GM12878 (cell line): ENCODE data around the gene IFT88. TPM values are rescaled to one million over a fixed set of nuclear protein-coding genes. Genes with fewer than 3 reads are reported as not detected.

Source experiments
- ATAC-seq: fragments of 200-7000 bp; cut with Tn5 transposase; 3 replicates; pipeline ENCODE4 v1.9.1; 2020; ENCODE audit warnings: mild to moderate bottlenecking, moderate library complexity
- BruUV-seq: library from RNA; stranded (reverse); fragments of 400-500 nt; replicated peaks from 2 replicates; lab custom pipeline; 2021; lab: Mats Ljungman, UMichigan
- CTCF ChIA-PET: fragments of 300-600 bp; sonication (Branson Sonifier 250); formaldehyde crosslinking; extraction: SDS; loops from one replicate; lab custom pipeline; 2021; ENCODE audit warnings: inconsistent platforms; lab: Yijun Ruan, JAX
- POLR2A ChIA-PET: fragments of 350-600 bp; formaldehyde crosslinking; extraction: SDS; loops from one replicate; lab custom pipeline; 2021; ENCODE audit warnings: inconsistent platforms; lab: Charles Lee
- RAD21 ChIA-PET: fragments of 300-600 bp; sonication (Branson Sonifier 250); formaldehyde crosslinking; loops from one replicate; lab custom pipeline; 2023; ENCODE audit warnings: antibody characterized with exemption; ENCODE audit not compliant: unreplicated experiment; lab: Charles Lee
- SMC1A ChIA-PET: fragments of 300-600 bp; sonication (Branson Sonifier 250); formaldehyde crosslinking; loops from one replicate; lab custom pipeline; 2023; ENCODE audit not compliant: unreplicated experiment, uncharacterized antibody; lab: Charles Lee
- DNase-seq: peaks from one replicate; pipeline ENCODE4 v3.0.0-alpha.2; 2011; ENCODE audit warnings: low read depth, low spot score
- FAIRE-seq: peaks from 3 replicates; lab custom pipeline; 2011; peaks lifted over from hg19 to GRCh38; lab: Jason Lieb, UNC
- H2AFZ ChIP-seq: 2 replicates; pipeline ENCODE4 v1.6.0; 2011; ENCODE audit warnings: low read depth, low read length, control low read depth; ENCODE audit not compliant: control insufficient read depth
- H3K27ac ChIP-seq: 2 replicates; pipeline ENCODE4 v1.5.1; 2011; ENCODE audit warnings: control low read depth; ENCODE audit not compliant: control insufficient read depth, insufficient read depth
- H3K27me3 ChIP-seq, 2 experiments: replicated peaks in 1 of 2; 2 replicates each; pipeline versions ENCODE4 v1.6.0 to v1.6.1; 2011; ENCODE audit warnings: low read length in 1 of 2; ENCODE audit not compliant: control insufficient read depth in 2 of 2, insufficient read depth in 2 of 2
- H3K36me3 ChIP-seq, 2 experiments: 2 replicates each; pipeline ENCODE4 v1.5.1; 2011; ENCODE audit warnings: low read length in 1 of 2; ENCODE audit not compliant: control insufficient read depth in 2 of 2, insufficient read depth in 2 of 2
- H3K4me1 ChIP-seq: 2 replicates; pipeline ENCODE4 v1.6.1; 2011; ENCODE audit warnings: mild to moderate bottlenecking, low read length, moderate library complexity, mixed read lengths; ENCODE audit not compliant: control insufficient read depth, insufficient read depth
- H3K4me2 ChIP-seq: 2 replicates; pipeline ENCODE4 v1.6.0; 2011; ENCODE audit warnings: control low read depth; ENCODE audit not compliant: control insufficient read depth, insufficient read depth
- H3K4me3 ChIP-seq: fragments of 200-600 bp; sonication (generic); 2 replicates; pipeline ENCODE4 v1.5.1; 2016
- H3K79me2 ChIP-seq: 2 replicates; pipeline ENCODE4 v1.6.0; 2011; ENCODE audit warnings: low read length; ENCODE audit not compliant: control insufficient read depth, insufficient read depth
- H3K9ac ChIP-seq: 2 replicates; pipeline ENCODE4 v1.8.0; 2011; ENCODE audit warnings: low read length, control low read depth, mixed read lengths; ENCODE audit not compliant: control insufficient read depth, insufficient read depth
- H3K9me3 ChIP-seq: replicated peaks from 3 replicates; pipeline ENCODE4 v1.5.1; 2011; ENCODE audit warnings: mild to moderate bottlenecking, low read length; ENCODE audit not compliant: control insufficient read depth, insufficient read depth
- H4K20me1 ChIP-seq: 2 replicates; pipeline ENCODE4 v1.6.0; 2011; ENCODE audit not compliant: control insufficient read depth, insufficient read depth
- BCLAF1 ChIP-seq: fragments of 450-650 bp; IDR thresholded peaks from 2 replicates; pipeline ENCODE4 v1.6.1; 2017; ENCODE audit warnings: antibody characterized with exemption, mild to moderate bottlenecking, moderate library complexity
- KAT2A ChIP-seq: conservative IDR thresholded peaks from 2 replicates; pipeline ENCODE4 v1.6.1; 2011; ENCODE audit warnings: low read depth, low read length; ENCODE audit not compliant: control insufficient read depth
- MTA2 ChIP-seq: fragments of 450-650 bp; IDR thresholded peaks from 2 replicates; pipeline ENCODE4 v1.6.1; 2016; ENCODE audit warnings: low read depth, mild to moderate bottlenecking, moderate library complexity
- MYB ChIP-seq: fragments of 150-350 bp; IDR thresholded peaks from 2 replicates; pipeline ENCODE4 v1.6.1; 2014; ENCODE audit warnings: mild to moderate bottlenecking, low read depth, low read length, borderline replicate concordance
- WGBS: methylation state at CpG from one replicate; pipeline ENCODE4 v1.1.6; 2016; ENCODE audit warnings: low lambda C conversion rate; ENCODE audit not compliant: insufficient replicate concordance, insufficient coverage; ENCODE audit errors: missing lambda C conversion rate; 5-methylcytosine and 5-hydroxymethylcytosine counted together
- in situ Hi-C: fragments of 300-500 bp; cut with MboI; formaldehyde crosslinking; loops from 9 replicates; pipeline ENCODE4 v1.14.3; 2018; ENCODE audit warnings: mixed read lengths
- intact Hi-C: fragments of 100-400 bp; cut with micrococcal nuclease; formaldehyde crosslinking; loops from one replicate; pipeline ENCODE4 v1.14.2; 2022; ENCODE audit not compliant: unreplicated experiment
- polyA plus RNA-seq, 11 experiments: library from polyadenylated mRNA; depleted of rRNA in 4 of 11; unstranded in 6 of 11; stranded (reverse) in 5 of 11; fragments of >200 nt; fragmentation: Nextera tagmentation in 4 of 11; fragmentation: Illumina TruSeq in 1 of 11; extraction: Ambion mirVana in 4 of 11; extraction: Trizol in 1 of 11; gene quantifications; 1 replicate in 1 of 11; 2 replicates in 10 of 11; pipeline versions ENCODE4 v1.2.1 to v1.2.3, GENCODE V29; 2011 to 2016; ENCODE audit warnings: inconsistent platforms in 2 of 11, missing spikeins in 2 of 11, low read depth in 1 of 11
- total RNA-seq, 4 experiments: library from RNA; depleted of rRNA in 3 of 4; stranded (reverse); fragments of >200 nt in 3 of 4; fragmentation: Illumina TruSeq in 1 of 4; extraction: Trizol in 1 of 4; gene quantifications; 2 replicates each; pipeline versions ENCODE4 v1.2.1 to v1.2.3, GENCODE V29; 2013 to 2021

Gene IFT88
- total and polyA plus RNA-seq, 10 of the 15 experiments (the other 5 are each of a cell fraction or from before 2014, with no cell fraction given) = 2.9 to 5.6 (median 4.1) TPM

- no peaks in the 10 kb centered on the region for H3K36me3 ChIP-seq
- in situ Hi-C loops (no loop called here), intact Hi-C loops (no loop called here)
- H3K4me2 ChIP-seq = no peak overlapping the region
- ChIA-PET CTCF (no interaction called here), RAD21 (interaction anchor here (0.5 kb wide), 1 partner anchor 302 kb away, joined by 4 read pairs; no protein-coding TSS in a partner anchor), SMC1A (no interaction called here), POLR2A (no interaction called here)
- H3K4me3 ChIP-seq = no peak overlapping the region
- H3K27ac ChIP-seq = no peak overlapping the region
- H3K9ac ChIP-seq = no peak overlapping the region
- no peak overlapping the region for H2AFZ ChIP-seq
- TF ChIP-seq KAT2A = no peak
- TF ChIP-seq MYB = no peak
- no peak for TF ChIP-seq BCLAF1
- no peak for TF ChIP-seq MTA2
- H4K20me1 ChIP-seq = no peaks in the 10 kb centered on the region
- H3K4me1 ChIP-seq = no peaks in the 10 kb centered on the region
- no peaks in the 10 kb centered on the region for H3K9me3 ChIP-seq
- WGBS = 71% methylated on average over 15 of the region's 15 CpGs
- ATAC-seq (no peak), DNase-seq (no peak), FAIRE-seq (no peak)
- peaks cover 0 to 3% of the 10 kb centered on the region in 2 experiments; a peak in 3 of 4 replicates for H3K27me3 ChIP-seq
- BruUV-seq = no TSS peak
- no peaks in the 10 kb centered on the region for H3K79me2 ChIP-seq
Observed at GRCh38 chr13:20716951-20717350, 150.0 kb downstream of the IFT88 start.
